Measurements from ENCODE around the gene MCF2L2. TPM values are rescaled to one million over a fixed set of nuclear protein-coding genes. Genes with fewer than 3 reads are reported as not detected.

Gene MCF2L2
- total and polyA plus RNA-seq, 2 of the 13 experiments (the other 11 are each of a cell fraction or from before 2014, with no cell fraction given) = not detected

GRCh38 chr3:183332487-183332886, 95.9 kb downstream of the MCF2L2 start:
- FAIRE-seq (no peak), ATAC-seq (no peak), DNase-seq (ENCODE audit: low spot score) (no peak)
- Histone ChIP-seq H3K4me2 (ENCODE audit: low read depth, low read length) (no peak overlapping the region), H3K79me2 (ENCODE audit: insufficient read depth, low read length) (no peaks in the 10 kb centered on the region), H3K4me1 (ENCODE audit: insufficient read depth, low read length) (no peaks in the 10 kb centered on the region), H3K27ac (ENCODE audit: extremely low read length, insufficient read depth, low read length) (no peak overlapping the region), H3K9me3 (ENCODE audit: low read length) (no peaks in the 10 kb centered on the region), H4K20me1 (ENCODE audit: insufficient read depth, low read length) (no peaks in the 10 kb centered on the region), H3K9ac (ENCODE audit: insufficient read depth, low read depth, low read length) (no peak overlapping the region), H3K27me3 (ENCODE audit: control insufficient read depth in 1 of 2, insufficient read depth in 2 of 2, low read length in 2 of 2) (no peaks in the 10 kb centered on the region; a peak in 1 of 5 replicates), H2AFZ (ENCODE audit: low read length) (no peak overlapping the region), H3K36me3 (replicated peaks in 1 of 2; ENCODE audit: control insufficient read depth in 1 of 2, insufficient read depth in 2 of 2, low read length in 2 of 2) (no peaks in the 10 kb centered on the region), H3K4me3 (replicated peaks in 1 of 3; ENCODE audit: insufficient read depth in 1 of 3, low read depth in 2 of 3, low read length in 3 of 3) (no peak overlapping the region)
- CTCF ChIA-PET (ENCODE audit: low intra/inter-chr PET ratio, low total read pairs) = no interaction called here
- POLR2A ChIA-PET = no interaction called here
- TF ChIP-seq MAFK (conservative IDR thresholded peaks at IDR 0.05 in 1 of 2, IDR thresholded peaks at IDR 0.05 in 1 of 2; ENCODE audit: low read length in 2 of 2) = peak in 1 of 2 experiments; percentile 41; a peak in 1 of 4 replicates
- peak; percentile 68 for TF ChIP-seq CREB1 (IDR thresholded peaks at IDR 0.05)
- TF ChIP-seq CREB1 (CRISPR knock-in tag; IDR thresholded peaks at IDR 0.05) = no peak
- no peak for TF ChIP-seq SRY (CRISPR knock-in tag; IDR thresholded peaks at IDR 0.05)
- in situ Hi-C loops (cut with HindIII; ENCODE audit: extremely low pct_ligation_motif_present, low pct_unique_long_range_greater_than_20kb) = no loop called here
- intact Hi-C loops (cut with micrococcal nuclease; ENCODE audit: unreplicated experiment) = no loop called here
- WGBS (ENCODE audit: low lambda C conversion rate) = 41% methylated on average over 8 of the region's 8 CpGs
- BruUV-seq (replicated peaks) = no TSS peak

- POLR2A ChIA-PET = no interaction called here
- no peak for TF ChIP-seq ATF2 (CRISPR knock-in tag; IDR thresholded peaks at IDR 0.05)
- no peak for TF ChIP-seq ZNF720 (CRISPR knock-in tag; IDR thresholded peaks at IDR 0.05)
- no peak for TF ChIP-seq YEATS2 (CRISPR knock-in tag; IDR thresholded peaks at IDR 0.05; ENCODE audit: borderline replicate concordance)
- TF ChIP-seq SSRP1 (CRISPR knock-in tag; IDR thresholded peaks at IDR 0.05) = no peak
- no peak for TF ChIP-seq DNMT3B (CRISPR knock-in tag; conservative IDR thresholded peaks at IDR 0.05)
- no peak for TF ChIP-seq CEBPG (CRISPR knock-in tag; IDR thresholded peaks at IDR 0.05)
- no peak for TF ChIP-seq ZNF121 (CRISPR knock-in tag; IDR thresholded peaks at IDR 0.05)
- no peak for TF ChIP-seq ZNF746 (CRISPR knock-in tag; IDR thresholded peaks at IDR 0.05)
- no peak for TF ChIP-seq SNAI1 (CRISPR knock-in tag; IDR thresholded peaks at IDR 0.05; ENCODE audit: borderline replicate concordance)
- TF ChIP-seq PPARG (CRISPR knock-in tag; conservative IDR thresholded peaks at IDR 0.05) = no peak
- TF ChIP-seq ZNF503 (CRISPR knock-in tag; IDR thresholded peaks at IDR 0.05) = no peak
- no peak for TF ChIP-seq ZBTB33 (CRISPR knock-in tag; IDR thresholded peaks at IDR 0.05)
Observed at GRCh38 chr3:183331498-183331897, 96.9 kb downstream of the MCF2L2 start.

More at GRCh38 chr3:183331498-183331897, 96.9 kb downstream of the MCF2L2 start:
- CTCF ChIA-PET (ENCODE audit: low intra/inter-chr PET ratio, low total read pairs) = no interaction called here
- intact Hi-C loops (cut with micrococcal nuclease; ENCODE audit: unreplicated experiment) = no loop called here
- no peaks in the 10 kb centered on the region for H3K4me1 ChIP-seq (ENCODE audit: insufficient read depth, low read length)
- H2AFZ ChIP-seq (ENCODE audit: low read length) = no peak overlapping the region
- ATAC-seq (no peak), DNase-seq (ENCODE audit: low spot score) (no peak), FAIRE-seq (no peak)
- in situ Hi-C loops (cut with HindIII; ENCODE audit: extremely low pct_ligation_motif_present, low pct_unique_long_range_greater_than_20kb) = no loop called here
- 2% methylated on average over 3 of the region's 3 CpGs for WGBS (ENCODE audit: low lambda C conversion rate)
- H4K20me1 ChIP-seq (ENCODE audit: insufficient read depth, low read length) = no peaks in the 10 kb centered on the region
- no peak overlapping the region for H3K27ac ChIP-seq (ENCODE audit: extremely low read length, insufficient read depth, low read length)
- H3K79me2 ChIP-seq (ENCODE audit: insufficient read depth, low read length) = no peaks in the 10 kb centered on the region
- no peaks in the 10 kb centered on the region; a peak in 1 of 5 replicates for H3K27me3 ChIP-seq (ENCODE audit: control insufficient read depth in 1 of 2, insufficient read depth in 2 of 2, low read length in 2 of 2)
- H3K4me2 ChIP-seq (ENCODE audit: low read depth, low read length) = no peak overlapping the region
- H3K9me3 ChIP-seq (ENCODE audit: low read length) = no peaks in the 10 kb centered on the region
- no TSS peak for BruUV-seq (replicated peaks)
- no peaks in the 10 kb centered on the region for H3K36me3 ChIP-seq (replicated peaks in 1 of 2; ENCODE audit: control insufficient read depth in 1 of 2, insufficient read depth in 2 of 2, low read length in 2 of 2)
- no peak overlapping the region for H3K9ac ChIP-seq (ENCODE audit: insufficient read depth, low read depth, low read length)
- H3K4me3 ChIP-seq (replicated peaks in 1 of 3; ENCODE audit: insufficient read depth in 1 of 3, low read depth in 2 of 3, low read length in 3 of 3) = no peak overlapping the region

Data from HepG2 (cell line).